ENCODE results near the gene CPT1A.

The CPT1A gene

DNA sequence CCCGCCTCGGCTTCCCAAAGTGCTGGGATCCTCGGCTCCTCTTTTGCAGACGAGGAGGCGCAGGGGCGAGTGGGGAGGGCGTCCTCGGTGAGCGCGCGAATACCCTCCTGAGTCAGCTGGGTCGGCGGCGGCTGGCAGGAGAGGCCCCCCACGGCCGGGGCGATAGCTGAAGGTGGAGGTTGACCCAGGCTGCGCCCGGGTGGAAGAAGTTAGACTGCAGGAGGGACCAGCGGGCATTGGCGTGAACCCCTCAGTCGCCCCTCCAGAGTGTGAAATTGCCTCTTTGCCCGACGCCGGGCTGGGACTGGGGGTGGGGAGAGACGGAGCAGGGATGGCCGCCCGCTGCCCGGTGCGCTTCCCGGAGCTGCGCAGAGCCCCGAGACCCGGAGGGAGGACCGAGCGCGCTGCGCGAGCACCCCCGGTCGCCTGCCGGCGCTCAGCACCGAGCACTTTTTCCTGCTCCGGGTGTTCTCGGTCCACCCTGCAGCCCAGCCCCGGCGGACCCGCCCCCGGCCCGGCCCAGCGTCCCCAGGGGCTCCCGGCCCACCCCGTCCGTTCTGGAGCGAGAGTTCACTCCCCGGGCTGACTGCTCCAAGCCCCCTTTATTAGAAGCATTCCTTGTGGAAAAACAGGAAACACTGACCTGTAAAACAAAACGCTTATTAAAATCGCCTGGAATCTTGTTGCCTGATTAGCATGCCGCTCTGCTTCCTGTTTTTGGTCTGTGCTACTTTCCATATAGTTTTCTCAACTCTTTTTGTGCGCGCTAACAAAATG lies 13.7 kb upstream of the CPT1A start:
- TF ChIP-seq, protein P1, sequence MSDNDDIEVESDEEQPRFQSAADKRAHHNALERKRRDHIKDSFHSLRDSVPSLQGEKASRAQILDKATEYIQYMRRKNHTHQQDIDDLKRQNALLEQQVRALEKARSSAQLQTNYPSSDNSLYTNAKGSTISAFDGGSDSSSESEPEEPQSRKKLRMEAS (IDR thresholded peaks at IDR 0.05; ENCODE audit: low read depth, low read length), result no peak
- peak; percentile 42 for TF ChIP-seq POLR2A (IDR thresholded peaks at IDR 0.05; ENCODE audit: extremely low read depth, insufficient read length)
- peak; percentile 22 for TF ChIP-seq CTCF (IDR thresholded peaks at IDR 0.05; ENCODE audit: low read depth, low read length)
- TF ChIP-seq MYC (IDR thresholded peaks at IDR 0.05; ENCODE audit: low read depth, low read length), result no peak
- peak overlapping the region; percentile 51 for H3K4me3 ChIP-seq (ENCODE audit: low read depth, low read length)
- peak; percentile 83 for DNase-seq (ENCODE audit: low read depth)

GRCh38 chr11:68854273-68854958 lies 12.7 kb upstream of the CPT1A start:
- no peak overlapping the region for H3K4me3 ChIP-seq (ENCODE audit: low read depth, low read length)
- DNase-seq (ENCODE audit: low read depth), result no peak
- TF ChIP-seq, protein P1 (IDR thresholded peaks at IDR 0.05; ENCODE audit: low read depth, low read length), result no peak
- no peak for TF ChIP-seq CTCF (IDR thresholded peaks at IDR 0.05; ENCODE audit: low read depth, low read length)
- no peak for TF ChIP-seq POLR2A (IDR thresholded peaks at IDR 0.05; ENCODE audit: extremely low read depth, insufficient read length)
- no peak for TF ChIP-seq MYC (IDR thresholded peaks at IDR 0.05; ENCODE audit: low read depth, low read length)

- no peak for DNase-seq (ENCODE audit: low read depth)
- TF ChIP-seq CTCF (IDR thresholded peaks at IDR 0.05; ENCODE audit: low read depth, low read length) (no peak), POLR2A (IDR thresholded peaks at IDR 0.05; ENCODE audit: extremely low read depth, insufficient read length) (no peak), MYC (IDR thresholded peaks at IDR 0.05; ENCODE audit: low read depth, low read length) (no peak)
- TF ChIP-seq, protein P1 (IDR thresholded peaks at IDR 0.05; ENCODE audit: low read depth, low read length), result no peak
- H3K4me3 ChIP-seq (ENCODE audit: low read depth, low read length), result no peak overlapping the region
Observed at GRCh38 chr11:68852628-68853027, 10.9 kb upstream of the CPT1A start.

DNA sequence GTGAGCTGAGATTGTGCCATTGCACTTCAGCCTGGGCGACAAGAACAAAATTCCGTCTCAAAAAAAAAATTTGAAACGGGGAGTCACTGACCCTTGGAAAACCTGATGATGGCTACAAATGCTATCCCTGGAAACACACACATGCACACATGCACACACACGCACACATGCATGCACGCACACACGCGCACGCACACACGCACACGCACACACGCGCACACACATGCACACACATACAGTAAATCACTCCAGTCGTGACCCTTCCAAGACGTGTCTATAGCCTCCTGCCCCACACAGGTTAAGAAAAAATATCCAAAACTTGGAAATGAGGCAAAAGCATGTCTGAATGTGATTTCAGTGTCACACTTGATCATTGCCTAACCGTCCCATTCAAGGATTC lies 6.7 kb upstream of the CPT1A start:
- DNase-seq (ENCODE audit: low read depth), result no peak
- no peak overlapping the region for H3K4me3 ChIP-seq (ENCODE audit: low read depth, low read length)
- TF ChIP-seq CTCF (IDR thresholded peaks at IDR 0.05; ENCODE audit: low read depth, low read length) (no peak), MYC (IDR thresholded peaks at IDR 0.05; ENCODE audit: low read depth, low read length) (no peak), POLR2A (IDR thresholded peaks at IDR 0.05; ENCODE audit: extremely low read depth, insufficient read length) (no peak)

DNA sequence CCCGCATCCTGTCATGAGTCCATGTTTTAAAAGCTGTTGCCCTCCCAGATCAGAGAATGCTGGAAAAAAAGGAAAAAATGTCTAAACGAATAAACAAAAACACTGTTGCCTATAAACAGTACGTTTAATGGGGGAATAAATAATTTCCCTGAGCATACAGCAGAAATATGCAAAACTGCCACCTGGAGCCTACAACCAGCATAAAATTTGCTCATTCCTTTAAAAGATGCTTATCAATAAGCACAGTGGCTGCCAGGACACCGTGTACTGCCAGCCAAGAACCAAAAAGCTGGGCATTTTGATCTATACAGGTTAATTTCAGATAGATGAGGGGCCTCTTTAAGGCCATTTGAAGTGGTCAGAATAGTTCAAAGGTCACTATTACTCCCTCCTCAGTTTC lies 5.7 kb upstream of the CPT1A start:
- TF ChIP-seq, protein P1 (IDR thresholded peaks at IDR 0.05; ENCODE audit: low read depth, low read length), result no peak
- TF ChIP-seq MYC (IDR thresholded peaks at IDR 0.05; ENCODE audit: low read depth, low read length), result no peak
- TF ChIP-seq CTCF (IDR thresholded peaks at IDR 0.05; ENCODE audit: low read depth, low read length), result no peak
- TF ChIP-seq POLR2A (IDR thresholded peaks at IDR 0.05; ENCODE audit: extremely low read depth, insufficient read length), result no peak
- H3K4me3 ChIP-seq (ENCODE audit: low read depth, low read length), result no peak overlapping the region
- DNase-seq (ENCODE audit: low read depth), result no peak
